Esophagus muscularis mucosa (tissue), 4 donors: ENCODE results near the gene IDE. TPM values are rescaled to one million over a fixed set of nuclear protein-coding genes. Genes with fewer than 3 reads are reported as not detected.

Source experiments
- DNase-seq: peaks from one replicate; pipeline ENCODE4 v3.0.0-alpha.2; 2017; ENCODE audit errors: extremely low spot score
- H3K27ac ChIP-seq, 4 donors: fragments of 200-600 bp; sonication (generic); replicated peaks in 1 of 4; 1 replicate in 3 of 4; 2 replicates in 1 of 4; pipeline ENCODE4 v1.5.1; 2016 to 2019; ENCODE audit warnings: mild to moderate bottlenecking in 1 of 4
- H3K27me3 ChIP-seq, 4 donors: fragments of 200-600 bp; sonication (generic); one replicate each; pipeline versions ENCODE4 v1.5.1 to v1.6.0; 2016 to 2019
- H3K36me3 ChIP-seq, 4 donors: fragments of 200-600 bp; sonication (generic); one replicate each; pipeline ENCODE4 v1.5.1; 2016 to 2019
- H3K4me1 ChIP-seq, 4 donors: fragments of 200-600 bp; sonication (generic); one replicate each; pipeline ENCODE4 v1.5.1; 2016 to 2019
- H3K4me3 ChIP-seq, 4 donors: fragments of 200-600 bp; sonication (generic); 1 replicate in 2 of 4; 2 replicates in 2 of 4; pipeline ENCODE4 v1.5.1; 2016 to 2019; ENCODE audit warnings: mild to moderate bottlenecking in 4 of 4, moderate library complexity in 1 of 4
- H3K9me3 ChIP-seq, 4 donors: fragments of 200-600 bp; sonication (generic); 1 replicate in 3 of 4; 2 replicates in 1 of 4; pipeline ENCODE4 v1.5.1; 2016 to 2019
- CTCF ChIP-seq, 3 experiments: fragments of 200-600 bp in 2 of 3; fragments of 450-650 bp in 1 of 3; sonication (generic) in 2 of 3; IDR thresholded peaks; one replicate each; pipeline ENCODE4 v1.5.1; 2017 to 2019; ENCODE audit warnings: antibody characterized with exemption in 3 of 3, mild to moderate bottlenecking in 2 of 3, moderate library complexity in 1 of 3
- EP300 ChIP-seq: sonication (generic); formaldehyde crosslinking; IDR thresholded peaks from one replicate; pipeline ENCODE4 v1.6.1; 2017; ENCODE audit warnings: antibody characterized with exemption
- POLR2A ChIP-seq: fragments of 450-650 bp; IDR thresholded peaks from one replicate; pipeline ENCODE4 v1.6.1; 2017; ENCODE audit warnings: antibody characterized with exemption, moderate library complexity, mild to moderate bottlenecking, low read depth
- POLR2AphosphoS5 ChIP-seq, 2 donors: sonication (generic); formaldehyde crosslinking; IDR thresholded peaks; one replicate each; pipeline ENCODE4 v1.6.1; 2017; ENCODE audit warnings: antibody characterized with exemption in 2 of 2
- WGBS: methylation state at CpG from one replicate; pipeline ENCODE4 v1.1.5; 2018; 5-methylcytosine and 5-hydroxymethylcytosine counted together
- intact Hi-C: fragments of 100-400 bp; cut with DNase I; formaldehyde crosslinking; loops from one replicate; pipeline ENCODE4 v1.15.1; 2023
- total RNA-seq, 4 donors: library from RNA; depleted of rRNA; stranded (reverse); fragments of >200 nt; gene quantifications; one replicate each; pipeline versions ENCODE4 v1.1.0 to v1.2.1, GENCODE V29; 2016

The IDE gene
- total RNA-seq, 4 donors from 2014 or later, result 27.0 to 33.1 (median 30.7) TPM

DNA sequence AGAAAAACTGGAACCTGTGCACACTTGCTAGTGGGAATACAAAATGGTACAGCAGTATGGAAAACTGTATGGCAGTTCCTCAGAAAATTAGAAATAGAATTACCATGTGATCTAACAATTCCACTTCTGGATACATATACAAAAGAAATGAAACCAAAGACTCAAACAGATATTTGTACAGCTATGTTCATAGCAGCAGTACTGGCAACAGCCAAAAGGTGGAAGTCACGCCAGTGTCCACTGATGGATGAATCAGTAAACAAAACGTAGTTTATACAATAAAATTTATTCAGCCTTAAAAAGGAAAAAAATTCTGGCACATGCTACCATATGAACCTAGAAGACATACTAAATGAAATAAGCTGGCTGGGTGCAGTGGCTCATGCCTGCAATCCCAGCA lies 23.0 kb downstream of the IDE start:
- Histone ChIP-seq H3K4me3 (no peak overlapping the region), H3K4me1 (peaks cover 0 to 8% (median 1%) of the 10 kb centered on the region in 4 donors), H3K36me3 (peaks cover 0 to 40% (median 23%) of the 10 kb centered on the region in 4 donors), H3K9me3 (peaks cover 0 to 14% (median 6%) of the 10 kb centered on the region in 4 donors), H3K27me3 (no peaks in the 10 kb centered on the region), H3K27ac (no peak overlapping the region)
- no peak for DNase-seq
- 29% methylated on average over 2 of the region's 2 CpGs for WGBS
- TF ChIP-seq CTCF (IDR thresholded peaks at IDR 0.05) (peak in 1 of 3 experiments; percentile 29), EP300 (no peak)
- intact Hi-C loops, result no loop called here

- intact Hi-C loops, result no loop called here
These were observed 26.2 kb downstream of the IDE start for GRCh38 chr10:92547676-92548075.

DNA sequence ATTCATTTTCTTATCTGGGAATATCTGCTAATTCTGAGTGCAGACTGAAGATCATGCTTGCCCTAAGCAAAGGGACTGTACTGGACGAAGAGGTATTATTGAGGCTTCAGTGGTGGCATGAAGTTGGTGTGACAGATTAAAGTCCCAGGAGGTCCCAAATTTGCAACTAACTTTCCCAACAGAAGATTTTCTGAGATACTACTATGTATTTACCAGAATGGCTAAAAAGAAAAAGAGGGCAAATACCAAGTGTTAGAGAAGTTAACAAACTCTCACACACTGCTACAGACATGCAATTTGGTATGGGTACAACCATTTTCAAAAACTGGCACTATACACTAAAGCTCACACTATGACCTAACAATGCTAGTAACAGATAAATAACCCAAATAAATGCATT lies 28.3 kb downstream of the IDE start:
- H3K27me3 ChIP-seq, result no peaks in the 10 kb centered on the region
- no peak for DNase-seq
- H3K27ac ChIP-seq, result no peak overlapping the region
- peaks cover 0 to 17% (median 5%) of the 10 kb centered on the region in 4 donors for H3K36me3 ChIP-seq
- no peak overlapping the region for H3K4me3 ChIP-seq
- H3K9me3 ChIP-seq, result no peaks in the 10 kb centered on the region
- intact Hi-C loops, result no loop called here
- H3K4me1 ChIP-seq, result peaks cover 0 to 7% (median 3%) of the 10 kb centered on the region in 4 donors
- 100% methylated on average over 1 of the region's 1 CpG for WGBS
- TF ChIP-seq POLR2AphosphoS5 (IDR thresholded peaks at IDR 0.05) (no peak), CTCF (IDR thresholded peaks at IDR 0.05) (no peak), EP300 (no peak), POLR2A (no peak)

More at GRCh38 chr10:92547676-92548075, 26.2 kb downstream of the IDE start:
- TF ChIP-seq CTCF (IDR thresholded peaks at IDR 0.05) (no peak), EP300 (no peak), POLR2A (no peak), POLR2AphosphoS5 (IDR thresholded peaks at IDR 0.05) (no peak)
- H3K36me3 ChIP-seq, result peaks cover 0 to 17% (median 5%) of the 10 kb centered on the region in 4 donors
- WGBS, result 100% methylated on average over 4 of the region's 4 CpGs
- H3K4me1 ChIP-seq, result peaks cover 0 to 14% (median 5%) of the 10 kb centered on the region in 4 donors
- H3K9me3 ChIP-seq, result no peaks in the 10 kb centered on the region
- DNase-seq, result no peak
- no peak overlapping the region for H3K4me3 ChIP-seq
- H3K27me3 ChIP-seq, result no peaks in the 10 kb centered on the region
- no peak overlapping the region for H3K27ac ChIP-seq

DNA sequence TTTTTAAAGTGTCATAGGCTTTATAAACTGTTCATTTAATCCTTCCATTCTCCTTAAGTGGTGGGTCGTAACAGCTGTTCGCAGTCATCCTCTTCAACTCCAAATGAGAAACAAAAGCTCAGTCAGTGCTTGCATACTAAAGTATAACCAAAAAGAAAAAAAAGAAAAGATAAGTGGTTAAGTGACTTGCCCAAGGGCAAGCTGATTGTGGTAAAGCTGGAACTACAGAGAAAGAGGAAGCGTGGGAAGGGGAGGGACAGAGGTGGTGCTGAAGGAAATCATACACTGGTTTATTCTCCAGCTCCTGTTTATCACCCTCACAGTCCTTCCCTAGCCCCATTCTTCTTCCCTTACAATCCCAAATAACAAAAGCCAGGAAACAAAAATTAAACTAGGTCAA lies 29.6 kb downstream of the IDE start:
- TF ChIP-seq CTCF (IDR thresholded peaks at IDR 0.05) (no peak), POLR2AphosphoS5 (IDR thresholded peaks at IDR 0.05) (no peak), EP300 (no peak), POLR2A (no peak)
- no peak for DNase-seq
- Histone ChIP-seq H3K4me1 (peaks cover 0 to 7% (median 3%) of the 10 kb centered on the region in 4 donors), H3K27ac (no peak overlapping the region), H3K27me3 (no peaks in the 10 kb centered on the region), H3K9me3 (no peaks in the 10 kb centered on the region), H3K4me3 (no peak overlapping the region), H3K36me3 (peaks cover 0 to 11% (median 3%) of the 10 kb centered on the region in 4 donors)
- intact Hi-C loops, result no loop called here
- 68% methylated on average over 3 of the region's 3 CpGs for WGBS

DNA sequence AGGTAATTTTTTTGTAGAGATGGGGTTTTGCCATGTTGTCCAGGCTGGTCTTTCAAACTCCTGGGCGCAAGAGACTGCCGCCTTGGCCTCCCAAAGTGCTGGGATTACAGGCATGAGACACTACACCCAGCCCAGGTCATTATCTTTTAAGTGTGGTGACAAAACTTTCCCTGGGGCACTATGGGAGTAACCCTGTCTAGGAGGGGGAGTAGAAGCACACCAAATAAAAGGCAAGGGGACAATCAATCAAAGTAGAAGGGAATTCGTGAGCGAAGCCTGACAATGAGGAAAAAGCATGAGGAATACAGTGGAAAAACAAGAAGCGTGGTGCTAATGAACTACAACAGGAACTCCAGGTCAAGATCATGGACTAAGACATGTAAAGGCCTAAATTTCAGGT lies 31.4 kb downstream of the IDE start:
- no peak overlapping the region for H3K4me3 ChIP-seq
- no peaks in the 10 kb centered on the region for H3K27me3 ChIP-seq
- H3K36me3 ChIP-seq, result no peaks in the 10 kb centered on the region
- DNase-seq, result no peak
- no peaks in the 10 kb centered on the region for H3K9me3 ChIP-seq
- TF ChIP-seq CTCF (IDR thresholded peaks at IDR 0.05) (no peak), POLR2AphosphoS5 (IDR thresholded peaks at IDR 0.05) (no peak), EP300 (no peak), POLR2A (no peak)
- H3K27ac ChIP-seq, result no peak overlapping the region
- peaks cover 0 to 20% (median 10%) of the 10 kb centered on the region in 4 donors for H3K4me1 ChIP-seq
- WGBS, result 94% methylated on average over 5 of the region's 5 CpGs
- intact Hi-C loops, result no loop called here
